IMR-90 (cell line): Measurements from ENCODE around the gene NHSL2.

ENCODE experiments used
- BHLHE40 ChIP-seq: fragments of 150-350 bp; IDR thresholded peaks from 2 replicates; pipeline ENCODE4 v1.6.1; 2016; ENCODE audit warnings: mild to moderate bottlenecking, low read depth, low read length
- CEBPB ChIP-seq: IDR thresholded peaks from 2 replicates; pipeline ENCODE4 v1.6.1; 2012; ENCODE audit warnings: low read depth, low read length, improper control_type of control experiment
- CHD1 ChIP-seq: IDR thresholded peaks from 2 replicates; pipeline ENCODE4 v1.6.1; 2012; ENCODE audit warnings: low read depth, low read length, improper control_type of control experiment
- CTCF ChIP-seq: conservative IDR thresholded peaks from 2 replicates; pipeline ENCODE4 v1.5.1; 2012; ENCODE audit warnings: mild to moderate bottlenecking, low read depth, low read length, improper control_type of control experiment
- MAFK ChIP-seq: IDR thresholded peaks from 2 replicates; pipeline ENCODE4 v1.6.1; 2012; ENCODE audit warnings: low read depth, low read length, improper control_type of control experiment
- MAZ ChIP-seq: IDR thresholded peaks from 2 replicates; pipeline ENCODE4 v1.6.1; 2012; ENCODE audit warnings: low read depth, mild to moderate bottlenecking, low read length, improper control_type of control experiment, moderate library complexity, borderline replicate concordance
- POLR2A ChIP-seq: IDR thresholded peaks from 2 replicates; pipeline ENCODE4 v1.6.1; 2012; ENCODE audit warnings: mild to moderate bottlenecking, low read depth, low read length
- RAD21 ChIP-seq: IDR thresholded peaks from 2 replicates; pipeline ENCODE4 v1.6.1; 2012; ENCODE audit warnings: low read length, improper control_type of control experiment
- RCOR1 ChIP-seq: IDR thresholded peaks from 2 replicates; pipeline ENCODE4 v1.6.1; 2012; ENCODE audit warnings: mild to moderate bottlenecking, low read length, improper control_type of control experiment; ENCODE audit not compliant: insufficient replicate concordance
- USF2 ChIP-seq: fragments of 150-350 bp; IDR thresholded peaks from 2 replicates; pipeline ENCODE4 v1.6.1; 2017; ENCODE audit warnings: mild to moderate bottlenecking, antibody characterized with exemption, low read length, low read depth

DNA sequence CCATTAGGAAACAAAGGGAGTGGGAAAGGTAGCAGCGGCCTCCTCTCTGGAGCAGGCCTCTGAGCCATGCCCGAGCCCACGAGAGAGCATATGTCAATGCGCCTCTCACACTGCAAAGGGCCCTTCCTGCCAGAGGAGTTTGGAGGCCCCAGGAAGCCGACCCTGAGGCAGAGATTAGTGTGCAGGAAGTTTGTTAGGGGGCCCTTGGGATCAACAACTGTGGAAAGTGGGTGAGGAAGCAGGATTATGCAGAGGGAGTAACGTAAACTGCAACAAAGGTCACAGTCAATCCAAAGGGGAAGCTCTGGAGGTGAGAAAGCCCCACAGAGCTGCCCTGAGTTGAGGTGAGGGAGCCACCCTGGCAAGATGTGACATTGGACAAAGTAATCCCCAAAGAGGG, 203.7 kb downstream of the NHSL2 start:
- TF ChIP-seq USF2, result no peak
- no peak for TF ChIP-seq CTCF
- no peak for TF ChIP-seq CEBPB
- no peak for TF ChIP-seq POLR2A
- no peak for TF ChIP-seq RAD21
- no peak for TF ChIP-seq BHLHE40
- no peak for TF ChIP-seq RCOR1
- TF ChIP-seq MAFK, result no peak
- TF ChIP-seq MAZ, result no peak
- TF ChIP-seq CHD1, result no peak
